GM21825 (cell line): ENCODE data around the gene BCS1L.
"Not testable (repeated sequence)": the region's sequence is repeated elsewhere in the genome, so short reads cannot be mapped to it uniquely, and the experiment has no call there.

ENCODE experiments used
- ATAC-seq: cut with Tn5 transposase; IDR thresholded peaks from one replicate; pipeline ENCODE4 v1.9.1; 2021; ENCODE audit warnings: mild to moderate bottlenecking, moderate library complexity; ENCODE audit not compliant: unreplicated experiment

The BCS1L gene

GRCh38 chr2:218658671-218659257 lies 719 bp upstream of the BCS1L start:
- peak; percentile 38 for ATAC-seq

DNA sequence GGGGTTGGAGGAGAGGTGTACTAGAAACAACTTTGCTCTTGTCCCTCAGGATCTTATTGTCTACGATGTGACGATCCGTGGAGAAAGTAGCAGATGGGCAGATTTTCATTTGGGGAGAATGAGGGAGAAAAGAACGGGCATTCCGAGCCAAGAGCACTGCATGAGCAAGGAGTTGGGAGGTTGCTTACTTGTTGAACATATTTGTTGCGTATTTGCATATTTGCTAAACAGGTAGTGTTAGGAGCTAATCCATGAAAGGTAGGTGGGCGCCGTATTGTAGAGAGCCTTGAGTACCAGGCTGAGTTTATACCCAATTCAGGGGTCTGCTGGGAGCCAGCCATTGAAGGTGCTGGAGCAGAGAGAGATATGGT lies 490 bp downstream of the BCS1L start:
- ATAC-seq, result no peak

DNA sequence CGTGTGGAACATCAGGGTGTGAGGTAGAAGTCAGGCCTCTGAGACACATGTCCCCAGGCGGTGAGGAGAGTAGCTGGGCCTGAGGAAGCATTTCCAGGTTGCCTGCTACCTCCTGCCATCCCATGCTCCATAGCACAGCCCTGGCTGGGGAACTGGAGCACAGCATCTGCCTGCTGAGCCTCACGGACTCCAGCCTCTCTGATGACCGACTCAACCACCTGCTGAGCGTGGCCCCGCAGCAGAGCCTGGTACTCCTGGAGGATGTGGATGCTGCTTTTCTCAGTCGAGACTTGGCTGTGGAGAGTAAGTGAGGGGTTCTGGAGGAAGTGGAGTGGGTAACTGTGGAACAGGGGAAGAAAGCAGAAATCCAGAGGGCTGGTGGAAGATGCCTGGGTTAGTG lies 2.9 kb downstream of the BCS1L start:
- no peak for ATAC-seq

DNA sequence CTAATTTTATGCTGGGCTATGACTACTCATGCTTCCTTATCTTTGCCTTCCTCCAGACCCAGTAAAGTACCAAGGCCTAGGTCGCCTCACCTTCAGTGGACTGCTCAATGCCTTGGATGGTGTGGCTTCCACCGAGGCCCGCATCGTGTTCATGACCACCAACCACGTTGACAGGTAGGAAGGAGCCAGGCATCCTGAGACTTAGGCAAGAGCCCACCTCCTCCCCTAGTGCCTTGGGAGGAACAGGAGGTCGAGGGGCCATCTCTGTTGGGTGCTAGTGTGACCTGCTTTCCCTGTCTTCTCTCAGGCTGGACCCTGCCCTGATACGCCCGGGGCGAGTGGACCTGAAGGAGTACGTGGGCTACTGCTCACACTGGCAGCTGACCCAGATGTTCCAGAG lies 3.3 kb downstream of the BCS1L start:
- ATAC-seq, result no peak

- ATAC-seq, result no peak
Observed at GRCh38 chr2:218663901-218664300, 4.4 kb downstream of the BCS1L start.

DNA sequence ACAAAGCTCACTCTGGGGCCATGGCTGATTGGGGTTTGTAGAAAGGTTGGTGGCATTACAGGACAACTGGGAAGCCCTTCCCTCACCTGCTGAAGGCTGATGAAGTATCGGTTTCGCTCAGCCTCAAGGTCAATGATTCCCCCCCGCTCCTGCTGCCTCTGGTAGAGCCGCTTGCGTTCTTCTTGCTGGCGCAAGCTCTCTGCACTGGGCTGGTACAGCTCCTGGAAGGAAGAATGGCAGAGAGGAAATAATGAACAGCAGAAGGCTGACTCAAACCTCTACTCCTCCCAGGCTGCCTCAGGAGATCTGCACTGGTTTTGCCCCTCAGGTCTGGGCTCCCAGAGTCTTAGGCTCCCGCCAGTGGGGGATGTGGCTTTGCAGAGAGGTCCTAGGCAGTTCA lies 5.2 kb downstream of the BCS1L start:
- ATAC-seq, result no peak

GRCh38 chr2:218671097-218671653 lies 11.7 kb downstream of the BCS1L start:
- peak; percentile 9 for ATAC-seq

DNA sequence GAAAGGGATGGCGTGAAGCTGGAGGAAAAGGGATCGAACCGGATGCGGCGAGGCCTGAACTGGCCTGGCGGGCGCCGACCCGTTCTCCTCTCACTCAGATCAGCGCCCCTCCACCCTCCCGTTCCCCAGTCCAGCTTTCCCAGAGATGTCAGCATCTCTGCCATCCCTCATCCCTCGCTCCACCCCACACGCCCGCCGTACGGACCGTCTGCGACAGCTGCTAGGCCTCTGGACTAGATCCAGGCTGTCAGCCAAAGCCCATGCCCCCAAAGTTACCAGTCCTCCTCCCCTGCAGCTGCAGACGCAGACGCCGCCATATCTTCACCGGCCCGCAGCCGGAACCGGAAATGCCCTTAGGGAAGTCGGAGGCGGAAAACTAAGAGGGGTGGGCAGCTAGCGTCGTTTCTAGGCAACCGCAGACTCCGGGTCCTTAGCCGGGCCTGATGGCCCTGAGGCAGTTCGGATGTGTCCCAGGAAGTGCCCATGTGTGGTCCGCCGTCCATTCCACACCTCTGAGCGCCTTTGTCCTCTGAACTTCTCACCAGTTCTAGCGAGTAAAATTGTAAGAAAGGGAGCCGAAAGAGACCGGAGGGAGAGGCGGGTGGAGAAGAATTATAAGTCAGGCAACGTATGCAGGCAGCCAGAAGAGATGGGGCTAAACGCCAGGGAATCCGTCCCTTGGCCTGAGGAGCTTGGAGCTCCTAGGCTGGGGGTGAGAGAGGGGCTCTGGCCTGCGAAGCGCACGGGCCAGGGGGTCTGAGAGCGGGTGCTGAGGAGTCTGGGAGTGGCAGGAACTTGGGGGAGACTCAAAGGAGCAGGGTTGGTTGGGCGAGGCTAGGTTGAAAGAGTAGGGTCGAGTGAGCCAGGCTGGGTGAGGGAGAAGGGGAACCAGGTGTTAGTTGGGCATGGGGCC lies 12.4 kb downstream of the BCS1L start, which contains the start of the genes RNF25 and STK36:
Gene RNF25, minus strand, starts transcription at position 349 of the 913 bp plus-strand sequence. Its CDS starts 32 bp downstream, at position 317.
Gene STK36, plus strand, starts transcription at position 433 of the 913 bp plus-strand sequence. CDS start 744 bp downstream, outside the sequence.
- ATAC-seq, result peak; percentile 97

- no peak for ATAC-seq
Observed at GRCh38 chr2:218679119-218679518, 19.6 kb downstream of the BCS1L start.

- no peak for ATAC-seq
Observed at GRCh38 chr2:218680061-218680460, 20.6 kb downstream of the BCS1L start.

DNA sequence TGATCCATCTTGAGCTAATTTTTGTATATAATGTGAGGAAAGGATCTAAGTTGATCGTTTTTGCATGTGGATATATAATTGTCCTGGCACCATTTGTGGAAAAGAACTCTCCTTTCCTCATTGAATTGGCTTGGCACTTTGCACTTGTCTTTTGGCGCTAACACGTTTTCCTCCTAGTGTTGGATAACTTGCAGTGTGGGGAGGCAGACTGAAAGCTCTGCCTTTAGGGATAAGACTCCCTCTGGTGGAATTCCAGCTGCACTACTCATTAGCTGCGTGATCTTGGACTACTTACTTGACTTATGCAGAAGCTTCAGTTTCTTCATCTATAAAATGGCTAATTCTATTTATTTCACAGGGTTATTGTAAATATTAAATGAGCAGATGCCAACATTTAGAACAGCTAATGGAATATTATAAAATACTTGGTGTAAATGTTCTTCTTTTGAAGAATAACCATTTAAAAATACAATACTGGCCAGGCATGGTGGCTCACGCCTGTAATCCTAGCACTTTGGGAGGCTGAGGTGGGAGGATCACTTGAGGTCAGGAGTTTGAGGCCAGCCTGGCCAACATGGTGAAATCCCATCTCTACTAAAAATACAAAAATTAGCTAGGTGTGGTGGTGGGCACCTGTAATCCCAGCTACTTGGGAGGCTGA lies 28.0 kb downstream of the BCS1L start:
- not testable (repeated sequence) for ATAC-seq

GRCh38 chr2:218691234-218691633 lies 31.8 kb downstream of the BCS1L start:
- no peak for ATAC-seq

DNA sequence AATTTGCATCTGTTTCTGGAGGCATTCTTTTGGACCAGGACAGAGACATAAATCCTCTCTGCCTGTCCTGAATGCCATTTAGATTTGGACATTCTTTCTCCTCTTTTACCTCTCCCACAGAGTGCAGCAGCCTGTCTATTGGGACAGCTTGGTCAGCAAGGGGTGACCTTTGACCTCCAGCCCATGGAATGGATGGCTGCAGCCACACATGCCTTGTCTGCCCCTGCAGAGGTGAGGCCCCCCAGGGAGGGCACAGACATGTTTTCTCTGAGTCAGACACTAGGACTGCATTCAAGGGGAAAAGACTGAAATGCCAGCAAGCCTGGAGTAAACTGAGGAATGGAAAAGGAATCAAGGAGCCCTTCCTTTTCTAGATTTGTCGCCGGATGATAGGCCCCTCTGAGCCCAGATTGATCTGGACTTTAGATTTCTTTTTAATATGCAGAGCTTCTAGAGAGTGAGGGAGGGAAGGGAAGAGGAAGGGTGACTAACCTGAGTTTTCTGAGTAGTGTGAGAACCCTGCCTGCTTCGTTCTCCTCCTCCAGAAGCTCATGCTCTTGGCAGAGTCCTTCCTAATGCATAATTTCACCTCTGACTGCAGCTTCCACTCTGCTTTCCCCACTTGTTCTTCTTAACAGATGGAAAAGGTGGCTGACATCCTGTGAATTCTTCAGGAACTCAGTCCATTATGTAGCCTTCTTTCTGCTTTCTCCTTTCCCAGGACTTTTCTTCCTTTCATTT lies 35.1 kb downstream of the BCS1L start:
- no peak for ATAC-seq

- no peak for ATAC-seq
Observed at GRCh38 chr2:218698885-218699284, 39.4 kb downstream of the BCS1L start.

DNA sequence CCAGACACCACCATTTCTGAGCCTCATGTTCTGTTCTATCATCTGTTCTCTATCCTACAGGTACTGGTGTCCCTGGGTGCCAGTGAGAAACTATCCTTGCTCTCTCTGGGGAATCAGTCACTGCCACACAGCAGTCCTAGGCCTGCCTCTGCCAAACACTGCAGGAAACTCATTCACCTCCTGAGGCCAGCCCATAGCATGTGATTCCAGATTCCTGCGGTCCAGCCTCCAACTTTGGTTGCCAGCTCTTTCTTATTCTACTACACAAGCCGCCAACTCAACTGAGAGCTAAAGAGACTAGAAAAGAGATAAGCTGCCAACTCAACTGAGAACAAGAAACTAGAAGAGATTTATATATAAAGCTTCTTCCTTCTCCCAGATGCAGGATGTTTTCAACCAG lies 42.3 kb downstream of the BCS1L start:
- no peak for ATAC-seq

DNA sequence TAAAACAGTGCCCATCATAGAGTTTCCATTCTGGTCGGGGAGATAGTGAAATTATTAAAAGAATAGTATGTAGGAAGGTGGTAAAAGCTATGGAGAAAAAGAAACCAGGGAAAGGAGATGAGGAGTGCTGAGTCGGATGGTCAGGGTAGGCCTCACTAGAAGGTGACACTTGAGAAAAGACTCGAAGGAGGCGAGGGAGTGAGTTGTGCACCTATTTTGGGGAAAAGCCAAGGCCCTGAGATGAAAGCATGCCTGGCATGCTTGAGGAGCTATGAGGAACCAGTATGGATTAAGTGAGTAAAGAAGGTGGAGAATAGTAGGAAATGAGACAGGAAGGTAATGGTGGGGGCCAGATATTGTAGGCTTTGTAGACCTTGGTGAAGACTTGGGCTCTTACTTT lies 43.9 kb downstream of the BCS1L start:
- ATAC-seq, result no peak

DNA sequence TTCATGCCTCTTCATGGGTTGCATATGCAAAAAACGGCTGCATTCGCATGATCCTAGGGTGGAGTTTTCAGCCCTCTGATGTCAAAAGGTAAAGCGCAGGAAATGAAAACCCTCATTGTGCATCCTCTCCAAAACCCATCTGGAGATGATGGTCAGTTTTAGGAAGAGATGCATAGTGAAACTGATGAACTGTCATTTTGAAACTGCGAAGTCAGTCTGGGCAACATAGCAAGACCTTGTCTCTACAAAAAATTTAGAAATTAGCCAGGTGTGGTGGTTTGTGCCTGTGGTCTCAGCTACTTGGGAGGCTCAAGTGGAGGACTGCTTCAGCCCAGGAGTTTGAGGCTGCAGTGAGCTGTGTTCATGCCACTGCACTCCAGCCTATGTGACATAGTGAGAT lies 48.6 kb downstream of the BCS1L start:
- ATAC-seq, result no peak

DNA sequence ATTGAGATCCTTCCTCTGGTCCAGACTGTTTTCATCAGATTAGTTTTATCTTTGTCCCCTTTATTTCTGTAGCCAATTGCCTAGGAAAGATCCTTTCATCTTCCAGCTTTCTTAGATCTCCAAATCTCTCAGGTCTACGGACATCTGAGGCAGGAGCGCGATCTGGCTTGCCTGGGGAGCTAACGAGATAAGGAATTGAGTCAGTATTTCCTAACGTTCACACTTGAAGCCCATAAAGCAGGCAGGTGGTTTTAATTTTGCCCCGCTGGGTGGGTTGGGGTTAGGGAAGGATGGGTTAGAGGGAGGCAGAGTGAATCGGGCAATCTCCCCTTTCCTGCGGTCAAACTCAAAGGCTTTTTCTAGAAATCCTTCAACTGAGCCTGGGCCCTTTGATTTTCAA lies 50.4 kb downstream of the BCS1L start:
- no peak for ATAC-seq

- ATAC-seq, result no peak
Observed at GRCh38 chr2:218710334-218710686, 50.8 kb downstream of the BCS1L start.

- ATAC-seq, result peak; percentile 94
Observed at GRCh38 chr2:218710687-218711549, 51.4 kb downstream of the BCS1L start, which contains the start of gene TTLL4. TTLL4 (plus strand) TSS chr2:218710835; CDS start chr2:218737677, 26,842 bp downstream.
